HG02981 (cell line): ENCODE results near the gene RELN.

Experiments used
- ATAC-seq: cut with Tn5 transposase; IDR thresholded peaks from one replicate; pipeline ENCODE4 v1.9.1; 2021; ENCODE audit warnings: mild to moderate bottlenecking, moderate library complexity; ENCODE audit not compliant: unreplicated experiment

Gene RELN

DNA sequence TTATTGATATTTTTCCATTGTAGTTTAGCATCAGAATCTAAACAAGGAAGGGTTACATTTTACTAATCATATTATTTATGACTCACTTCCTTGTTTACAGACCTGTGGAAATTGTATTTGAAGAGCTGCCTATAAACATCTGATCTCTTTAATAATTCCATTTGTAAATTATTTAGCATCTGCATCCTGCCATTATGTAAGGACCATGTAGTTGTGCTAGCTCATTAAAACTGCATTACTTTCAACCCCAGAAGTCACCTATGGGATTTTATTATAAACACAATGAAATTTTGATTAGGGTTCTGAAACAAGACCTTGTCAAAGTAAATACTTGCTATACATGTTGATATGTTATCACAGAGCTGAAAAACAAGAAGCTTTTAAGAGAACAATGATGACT is 396.6 kb downstream of the RELN start:
- no peak for ATAC-seq

DNA sequence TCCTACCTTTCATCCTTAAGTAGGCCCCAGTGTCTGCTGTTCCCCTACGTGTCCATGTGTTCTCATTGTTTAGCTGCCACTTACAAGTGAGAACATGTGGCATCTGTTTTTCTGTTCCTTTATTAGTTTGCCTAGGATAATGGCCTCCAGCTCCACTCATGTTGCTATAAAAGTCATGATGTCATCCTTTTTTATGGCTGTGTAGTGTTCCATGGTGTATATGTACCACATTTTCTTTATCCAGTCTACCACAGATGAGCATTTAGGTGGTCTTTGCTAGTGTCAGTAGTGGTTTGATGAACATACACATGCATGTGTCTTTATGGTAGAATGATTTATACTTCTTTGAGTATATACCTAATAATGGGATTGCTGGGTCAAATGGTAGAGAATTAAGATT is 397.3 kb downstream of the RELN start:
- ATAC-seq = no peak

GRCh38 chr7:103580031-103580430 is 409.4 kb downstream of the RELN start:
- ATAC-seq = no peak

- no peak for ATAC-seq
Measured at GRCh38 chr7:103577059-103577458, 412.4 kb downstream of the RELN start.

- no peak for ATAC-seq
Measured at GRCh38 chr7:103576641-103577040, 412.8 kb downstream of the RELN start.

DNA sequence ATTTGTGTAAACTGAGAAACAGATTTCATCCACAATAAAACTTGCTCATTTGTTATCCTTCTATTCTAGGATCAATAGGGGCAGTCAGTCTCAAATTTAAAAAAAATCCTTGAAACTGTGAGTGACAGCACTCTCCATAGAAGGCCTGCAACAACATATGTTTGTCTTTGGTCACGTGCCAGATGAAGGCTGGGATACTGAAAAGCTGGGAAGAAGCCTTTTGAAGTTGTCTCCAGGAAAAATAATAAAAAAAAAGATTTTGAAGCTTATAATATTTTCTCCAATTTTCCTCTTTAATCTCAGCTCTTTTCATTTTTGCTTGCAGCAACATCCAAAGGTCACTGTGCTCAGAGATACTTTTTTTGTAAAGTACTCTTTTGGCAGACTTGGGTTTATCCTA is 414.9 kb downstream of the RELN start:
- ATAC-seq = no peak

- no peak for ATAC-seq
Measured at GRCh38 chr7:103573479-103574058, 415.9 kb downstream of the RELN start.

GRCh38 chr7:103571586-103571985 is 417.9 kb downstream of the RELN start:
- ATAC-seq = no peak

DNA sequence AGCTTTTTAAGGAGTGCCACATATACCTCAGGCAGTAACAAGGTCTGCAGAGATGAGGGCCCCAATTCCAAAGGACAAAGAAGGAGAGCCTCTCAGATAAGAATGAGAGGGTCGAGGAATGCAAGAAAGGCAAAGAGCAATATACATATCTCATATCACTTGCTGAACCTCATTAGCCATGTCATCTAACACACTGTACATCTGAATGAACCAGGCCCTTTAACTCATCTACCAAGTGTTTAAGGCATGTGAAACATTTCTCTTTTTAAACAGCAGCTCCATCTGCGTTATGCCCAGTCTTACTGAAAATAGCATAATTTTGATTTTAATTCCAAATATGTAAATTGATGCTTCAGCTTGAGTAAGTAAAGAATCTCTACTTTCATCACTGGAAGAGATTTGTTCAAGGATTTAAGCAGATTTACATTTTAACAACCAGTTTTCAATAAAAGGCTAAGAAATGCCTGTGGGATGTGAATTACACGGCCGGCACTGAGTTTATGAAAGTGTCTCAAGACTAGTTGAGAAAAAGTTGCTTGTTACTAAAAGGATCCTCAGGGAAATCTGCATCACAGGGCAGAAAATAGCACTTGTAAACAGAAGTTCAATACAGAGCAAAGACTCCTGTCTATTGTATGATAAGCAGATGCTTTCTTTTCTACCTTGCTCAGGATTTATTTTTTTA is 419.7 kb downstream of the RELN start:
- no peak for ATAC-seq

- ATAC-seq = no peak
Measured at GRCh38 chr7:103564416-103564815, 425.0 kb downstream of the RELN start.

DNA sequence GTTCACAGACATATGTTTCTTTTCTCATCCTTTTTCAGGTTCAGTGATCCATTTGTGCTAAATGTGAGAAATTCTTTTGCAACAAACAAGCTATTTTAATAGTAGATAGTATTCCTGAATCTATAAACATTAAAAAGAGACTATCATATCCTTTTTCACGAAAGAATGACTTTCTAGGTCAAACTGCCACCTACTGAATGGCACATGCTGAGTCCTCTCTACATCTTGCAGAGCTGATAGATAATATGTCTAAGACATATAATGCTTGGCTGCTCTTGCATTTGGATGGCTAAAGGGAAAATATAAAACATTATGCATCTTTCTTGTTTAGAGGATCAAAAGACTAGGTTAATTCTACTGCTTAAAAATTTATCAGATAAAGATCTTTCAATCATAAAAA is 429.3 kb downstream of the RELN start:
- ATAC-seq = no peak

DNA sequence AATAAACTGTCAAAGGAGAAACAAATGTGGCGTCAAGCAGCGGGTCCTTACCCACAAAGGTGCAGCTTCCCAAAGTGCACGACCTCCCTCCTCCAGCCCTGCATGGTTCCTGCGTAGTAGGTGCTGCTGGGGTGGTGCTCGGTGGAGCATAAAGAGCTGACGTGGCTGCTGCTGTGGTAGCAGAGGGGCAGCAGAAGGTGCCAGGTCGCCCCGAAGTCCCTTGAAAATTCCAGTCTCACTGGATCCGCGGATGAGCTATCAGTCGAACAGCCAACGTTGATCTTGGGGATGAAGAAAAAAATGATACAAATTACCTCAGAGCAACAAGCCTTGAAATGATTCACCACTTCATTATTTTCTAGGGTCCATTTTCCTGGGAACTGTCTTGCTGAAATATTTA is 438.4 kb downstream of the RELN start:
- no peak for ATAC-seq

DNA sequence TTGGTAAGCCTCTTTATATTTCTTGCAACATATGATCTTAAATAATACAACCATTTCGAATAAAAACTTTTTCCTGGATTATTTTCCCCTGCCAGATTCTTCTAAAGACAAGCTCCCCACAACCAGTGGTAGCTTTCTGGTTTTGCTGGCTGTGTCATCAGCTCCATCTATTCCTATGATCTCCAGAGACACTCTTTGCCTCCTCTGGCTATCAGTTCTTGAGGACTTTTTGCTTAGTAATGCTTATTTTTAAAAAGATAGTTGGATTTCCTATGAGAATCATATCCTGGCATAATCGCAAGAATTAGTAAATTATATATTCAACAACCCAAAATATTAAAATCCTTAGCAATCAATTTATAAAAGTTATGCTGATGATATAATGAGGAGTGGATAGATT is 439.7 kb downstream of the RELN start:
- no peak for ATAC-seq

DNA sequence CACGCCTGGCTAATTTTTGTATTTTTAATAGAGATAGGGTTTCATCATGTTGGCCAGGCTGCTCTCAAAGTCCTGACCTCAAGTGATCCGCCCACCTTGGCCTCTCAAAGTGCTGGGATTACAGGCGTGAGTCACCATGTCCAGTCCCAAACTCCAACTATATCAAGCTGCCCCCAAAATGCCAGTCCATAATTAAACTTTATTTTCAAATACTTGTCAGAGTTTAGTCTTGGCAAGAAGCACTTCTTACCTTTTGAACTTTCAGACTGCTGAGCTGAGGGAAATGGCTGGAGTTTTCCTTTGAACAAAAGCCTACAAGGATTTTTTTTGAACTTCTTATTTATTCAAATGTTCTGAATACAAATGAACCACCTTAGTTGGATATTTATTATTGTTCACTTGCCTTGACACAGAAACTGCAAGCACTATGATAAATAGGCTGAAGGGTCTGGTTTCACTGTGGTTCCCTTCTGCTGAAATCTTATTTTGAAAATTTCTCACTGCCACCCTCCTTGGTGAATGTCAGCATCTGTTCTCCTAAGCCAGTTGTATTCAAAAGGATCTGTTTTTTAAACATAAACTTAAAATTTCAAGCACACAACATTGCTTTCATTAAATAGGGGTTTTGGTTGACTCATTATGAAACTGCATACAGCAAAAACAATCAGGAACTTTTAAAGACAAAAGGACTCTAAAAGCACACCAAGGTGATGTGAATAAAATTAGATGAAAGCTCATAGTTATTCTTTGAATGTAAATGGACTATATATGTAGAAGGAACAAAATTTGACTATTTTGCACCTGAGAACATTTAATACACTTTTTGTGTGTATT is 441.8 kb downstream of the RELN start:
- no peak for ATAC-seq

DNA sequence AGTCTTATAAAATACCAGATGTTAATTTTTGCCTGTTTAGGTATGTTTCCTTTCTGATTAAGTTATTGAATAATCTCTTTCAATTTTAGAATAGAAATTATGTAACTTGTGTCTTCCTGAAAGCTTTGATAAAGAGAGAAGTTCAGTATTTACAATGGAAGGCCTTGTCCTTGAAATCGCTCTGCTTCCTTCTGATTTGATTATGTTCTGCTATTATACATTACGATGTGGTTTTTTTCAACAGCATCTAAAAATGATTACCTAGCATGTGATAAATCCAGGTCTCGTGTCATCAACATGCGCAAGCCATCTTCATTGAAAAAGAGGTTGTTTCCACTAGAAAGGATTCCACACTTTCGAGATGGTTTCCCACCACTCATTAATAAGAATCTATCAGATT is 447.0 kb downstream of the RELN start:
- no peak for ATAC-seq

GRCh38 chr7:103541947-103542346 is 447.5 kb downstream of the RELN start:
- no peak for ATAC-seq

DNA sequence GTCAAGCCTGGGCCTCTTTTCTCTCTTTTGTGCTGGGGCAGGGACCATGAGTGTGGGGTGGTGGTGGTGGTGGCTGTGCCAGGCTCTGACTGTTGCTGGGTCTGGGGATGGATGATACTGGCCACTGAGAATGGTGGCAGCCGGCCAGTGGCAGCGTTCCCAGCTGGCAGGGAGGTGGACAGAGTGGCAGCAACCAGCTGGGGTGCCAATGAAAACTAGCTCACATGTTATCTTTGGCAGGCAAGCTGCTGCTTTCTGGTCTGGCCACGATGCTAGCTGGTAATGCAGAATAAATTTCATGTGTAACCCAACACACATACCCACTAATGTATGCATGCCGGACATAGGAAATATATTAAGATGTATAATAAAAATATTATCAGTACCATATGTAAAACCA is 448.4 kb downstream of the RELN start:
- ATAC-seq = no peak

DNA sequence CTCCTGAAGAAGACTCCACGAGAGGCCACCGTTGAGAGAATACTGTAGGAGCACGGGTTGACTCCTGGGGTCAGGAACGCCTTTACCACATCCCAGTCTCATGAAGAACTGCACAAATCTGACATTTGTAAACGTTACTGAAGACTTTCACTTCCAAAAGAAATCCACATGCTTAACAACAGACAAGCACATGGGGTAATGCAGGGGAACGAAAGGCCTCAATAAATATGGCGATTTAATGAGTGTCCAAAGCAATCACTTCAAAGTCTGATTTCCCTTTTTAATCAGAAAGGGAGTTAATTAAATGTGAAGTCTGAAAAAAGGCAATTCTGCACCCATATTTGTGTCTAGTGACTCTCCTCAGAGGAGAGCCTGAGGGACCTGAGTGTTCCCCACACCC is 449.1 kb downstream of the RELN start:
- ATAC-seq = no peak

GRCh38 chr7:103539875-103540274 is 449.6 kb downstream of the RELN start:
- ATAC-seq = no peak

DNA sequence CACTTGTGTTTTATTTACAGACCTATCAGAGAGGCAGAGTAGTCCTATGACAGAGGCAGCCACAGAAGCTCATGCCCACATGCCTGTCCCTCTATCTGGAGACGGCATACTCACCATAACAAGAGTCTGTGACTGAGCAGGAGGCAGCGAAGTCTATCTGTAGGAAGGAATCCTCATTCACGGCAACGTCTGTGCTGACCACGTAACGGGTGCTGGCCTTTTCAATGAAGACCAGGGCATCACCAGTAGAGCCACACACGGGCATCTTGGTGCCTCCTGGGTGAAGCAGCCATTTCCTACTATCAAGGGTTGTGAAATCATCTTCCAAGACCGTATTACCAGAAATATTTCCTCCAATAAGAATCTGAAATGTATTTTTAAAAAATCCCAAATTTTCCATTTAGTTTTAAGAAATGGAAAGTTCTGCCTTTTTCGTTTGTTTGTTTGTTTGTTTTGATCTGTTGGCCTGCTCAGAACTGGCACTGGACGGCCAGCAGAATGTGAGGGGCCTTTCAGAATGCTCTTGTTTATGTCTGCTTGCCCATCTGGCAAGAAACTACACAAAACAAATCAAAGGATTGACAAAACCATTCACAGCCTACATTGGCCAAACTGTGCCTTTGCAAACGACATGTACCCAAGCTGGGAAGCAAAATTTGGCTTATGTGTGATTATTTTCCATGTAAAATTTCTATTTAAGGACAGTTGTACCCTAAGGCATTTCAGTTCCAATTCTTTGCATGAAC is 450.3 kb downstream of the RELN start:
- ATAC-seq = no peak

DNA sequence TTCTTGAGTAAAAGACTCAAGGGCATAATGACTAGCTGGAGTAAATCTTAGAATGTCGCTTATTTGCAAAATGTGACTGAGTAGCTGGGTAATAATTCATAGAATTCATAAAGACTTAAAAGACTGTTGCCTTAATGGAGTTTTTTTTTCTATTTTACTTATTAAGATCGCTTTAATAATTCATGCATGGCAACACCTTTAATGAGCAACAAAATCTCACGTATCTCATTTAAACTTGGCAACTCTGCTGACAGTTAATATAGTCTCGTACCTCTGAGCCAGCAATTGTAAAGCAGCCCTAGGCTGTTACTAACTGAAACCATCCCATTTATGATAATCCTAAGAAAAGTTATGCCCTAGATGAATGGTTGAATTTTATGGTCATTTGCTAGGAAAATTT is 455.7 kb downstream of the RELN start:
- ATAC-seq = no peak
